ENCODE measurements around the gene UBE3D.

DNA sequence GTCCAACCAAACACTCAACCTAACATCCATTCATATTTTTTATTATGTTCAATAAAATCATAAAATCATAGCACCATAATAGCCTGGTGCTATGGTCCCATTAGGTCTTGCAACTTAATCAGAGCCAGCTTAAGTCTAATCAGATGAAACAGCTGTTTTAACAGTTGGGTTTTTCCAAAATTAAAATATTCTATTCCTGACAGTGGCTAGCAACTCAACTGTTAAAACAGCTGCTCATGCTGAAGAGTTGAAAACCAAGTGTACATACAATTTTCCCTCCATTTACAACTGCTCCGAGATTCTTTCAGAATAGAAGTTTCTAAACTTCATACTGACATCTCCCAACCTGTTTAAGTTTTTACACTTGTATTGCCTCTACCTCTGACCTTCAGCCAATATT is 89.5 kb downstream of the UBE3D start:
- TF ChIP-seq, protein P1, sequence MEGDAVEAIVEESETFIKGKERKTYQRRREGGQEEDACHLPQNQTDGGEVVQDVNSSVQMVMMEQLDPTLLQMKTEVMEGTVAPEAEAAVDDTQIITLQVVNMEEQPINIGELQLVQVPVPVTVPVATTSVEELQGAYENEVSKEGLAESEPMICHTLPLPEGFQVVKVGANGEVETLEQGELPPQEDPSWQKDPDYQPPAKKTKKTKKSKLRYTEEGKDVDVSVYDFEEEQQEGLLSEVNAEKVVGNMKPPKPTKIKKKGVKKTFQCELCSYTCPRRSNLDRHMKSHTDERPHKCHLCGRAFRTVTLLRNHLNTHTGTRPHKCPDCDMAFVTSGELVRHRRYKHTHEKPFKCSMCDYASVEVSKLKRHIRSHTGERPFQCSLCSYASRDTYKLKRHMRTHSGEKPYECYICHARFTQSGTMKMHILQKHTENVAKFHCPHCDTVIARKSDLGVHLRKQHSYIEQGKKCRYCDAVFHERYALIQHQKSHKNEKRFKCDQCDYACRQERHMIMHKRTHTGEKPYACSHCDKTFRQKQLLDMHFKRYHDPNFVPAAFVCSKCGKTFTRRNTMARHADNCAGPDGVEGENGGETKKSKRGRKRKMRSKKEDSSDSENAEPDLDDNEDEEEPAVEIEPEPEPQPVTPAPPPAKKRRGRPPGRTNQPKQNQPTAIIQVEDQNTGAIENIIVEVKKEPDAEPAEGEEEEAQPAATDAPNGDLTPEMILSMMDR (IDR thresholded peaks at IDR 0.05), result no peak
- TF ChIP-seq POLR2A (IDR thresholded peaks at IDR 0.05), result no peak

All from heart left ventricle (tissue), 13 donors.